Measurements from ENCODE around the gene CBX3. TPM values are rescaled to one million over a fixed set of nuclear protein-coding genes. Genes with fewer than 3 reads are reported as not detected.

CBX3 gene
- total and polyA plus RNA-seq, 11 donors, result 31.5 to 70.1 (median 59.9) TPM

- peaks cover 0 to 82% (median 19%) of the 10 kb centered on the region in 12 donors for H3K4me1 ChIP-seq
- no peaks in the 10 kb centered on the region for H3K9me3 ChIP-seq
- peak overlapping the region in 1 of 12 donors; percentile 28 for H3K27ac ChIP-seq
- H3K36me3 ChIP-seq, result peaks cover 0 to 67% (median 51%) of the 10 kb centered on the region in 9 donors
- no peak for ATAC-seq
- TF ChIP-seq CTCF (IDR thresholded peaks at IDR 0.05), result no peak
- TF ChIP-seq POLR2A (IDR thresholded peaks at IDR 0.05), result no peak
- H3K27me3 ChIP-seq, result no peaks in the 10 kb centered on the region
- 86 to 90% (median 87%) methylated on average over 10 of the region's 10 CpGs for WGBS, 4 donors
- DNase-seq, result no peak
- intact Hi-C loops (cut with DNase I), result no loop called here
- no peak overlapping the region for H3K4me3 ChIP-seq
These were observed 16.3 kb upstream of the CBX3 start for GRCh38 chr7:26185131-26185843.

GRCh38 chr7:26185844-26186180 lies 15.7 kb upstream of the CBX3 start:
- intact Hi-C loops (cut with DNase I), result no loop called here
- Histone ChIP-seq H3K4me1 (peaks cover 0 to 83% (median 20%) of the 10 kb centered on the region in 12 donors), H3K36me3 (peaks cover 0 to 72% (median 56%) of the 10 kb centered on the region in 9 donors), H3K27me3 (no peaks in the 10 kb centered on the region), H3K9me3 (no peaks in the 10 kb centered on the region), H3K27ac (peak overlapping the region in 1 of 12 donors; percentile 6), H3K4me3 (no peak overlapping the region)
- TF ChIP-seq CTCF (IDR thresholded peaks at IDR 0.05), result no peak
- TF ChIP-seq POLR2A (IDR thresholded peaks at IDR 0.05), result no peak
- no peak for DNase-seq
- 94 to 100% (median 97%) methylated on average over 1 of the region's 1 CpG for WGBS, 4 donors
- no peak for ATAC-seq

GRCh38 chr7:26186364-26187311 lies 14.9 kb upstream of the CBX3 start:
- 89 to 94% (median 90%) methylated on average over 5 of the region's 5 CpGs for WGBS, 4 donors
- Histone ChIP-seq H3K4me1 (peaks cover 0 to 82% (median 23%) of the 10 kb centered on the region in 12 donors), H3K36me3 (peaks cover 0 to 81% (median 64%) of the 10 kb centered on the region in 9 donors)

More at GRCh38 chr7:26186364-26187311, 14.9 kb upstream of the CBX3 start:
- TF ChIP-seq CTCF (IDR thresholded peaks at IDR 0.05), result no peak
- TF ChIP-seq POLR2A (IDR thresholded peaks at IDR 0.05), result no peak
- intact Hi-C loops (cut with DNase I), result no loop called here
- DNase-seq, result no peak
- no peak for ATAC-seq
- no peaks in the 10 kb centered on the region for H3K27me3 ChIP-seq
- peak overlapping the region in 1 of 12 donors; percentile 28 for H3K27ac ChIP-seq
- H3K4me3 ChIP-seq, result no peak overlapping the region
- no peaks in the 10 kb centered on the region for H3K9me3 ChIP-seq

All from heart left ventricle (tissue), 16 donors.